GM19438 (cell line): ENCODE measurements around the gene TDRKH.
"Not testable (repeated sequence)": the region's sequence is repeated elsewhere in the genome, so short reads cannot be mapped to it uniquely, and the experiment has no call there.

Experiments used
- ATAC-seq: cut with Tn5 transposase; IDR thresholded peaks from one replicate; pipeline ENCODE4 v1.9.1; 2021; ENCODE audit warnings: low read depth; ENCODE audit not compliant: unreplicated experiment

The TDRKH gene

DNA sequence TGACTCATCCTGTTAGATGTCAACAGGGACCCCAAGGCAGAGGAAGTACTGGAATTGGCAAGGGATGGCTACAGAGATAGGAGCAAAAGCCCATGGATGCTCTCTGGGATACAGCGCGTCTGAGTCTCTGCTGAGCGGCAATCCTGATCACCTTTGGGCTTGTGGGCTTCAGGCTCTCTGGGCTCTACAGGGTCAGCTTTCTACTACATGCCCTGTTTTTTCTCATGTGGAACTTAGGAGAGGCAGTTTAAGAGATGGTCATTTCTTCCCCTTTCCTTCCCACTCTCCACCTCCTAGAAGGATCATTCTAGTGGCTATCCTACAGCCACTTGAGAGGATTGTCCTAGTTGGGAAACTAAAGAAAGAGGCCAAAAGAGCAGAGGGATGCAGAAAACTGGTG is 13.6 kb upstream of the TDRKH start:
- ATAC-seq: no peak

GRCh38 chr1:151803164-151803563 is 12.9 kb upstream of the TDRKH start:
- no peak for ATAC-seq

- ATAC-seq: no peak
These were observed 12.1 kb upstream of the TDRKH start for GRCh38 chr1:151802372-151802771.

GRCh38 chr1:151801846-151802245 is 11.5 kb upstream of the TDRKH start:
- no peak for ATAC-seq

DNA sequence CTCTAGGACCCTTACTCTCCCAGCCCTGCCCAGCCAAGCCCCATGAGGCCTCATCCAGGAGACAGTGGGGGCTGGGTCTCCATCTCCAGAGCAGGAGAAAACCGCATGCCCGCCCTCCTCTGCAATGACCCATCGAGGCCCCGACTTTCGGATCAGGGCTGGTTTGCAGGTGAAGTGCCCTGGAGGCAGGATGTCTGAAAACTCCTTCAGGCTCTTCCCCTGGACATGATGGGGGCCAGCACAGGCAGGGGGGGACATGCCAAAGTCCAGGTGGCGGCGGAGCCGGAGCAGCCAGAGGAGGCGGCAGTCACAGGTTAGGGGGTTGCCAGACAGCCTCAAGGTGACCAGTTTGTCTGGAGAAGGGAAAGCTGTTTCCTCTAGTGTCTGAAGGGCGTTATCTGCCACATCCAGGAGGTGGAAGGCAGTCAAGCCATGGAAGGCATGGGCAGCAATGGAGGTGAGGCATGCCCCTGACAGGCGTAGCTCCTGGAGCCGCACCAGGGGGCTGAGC is 11.1 kb upstream of the TDRKH start:
- ATAC-seq: no peak

- ATAC-seq: no peak
These were observed 10.5 kb upstream of the TDRKH start for GRCh38 chr1:151800830-151801229.

DNA sequence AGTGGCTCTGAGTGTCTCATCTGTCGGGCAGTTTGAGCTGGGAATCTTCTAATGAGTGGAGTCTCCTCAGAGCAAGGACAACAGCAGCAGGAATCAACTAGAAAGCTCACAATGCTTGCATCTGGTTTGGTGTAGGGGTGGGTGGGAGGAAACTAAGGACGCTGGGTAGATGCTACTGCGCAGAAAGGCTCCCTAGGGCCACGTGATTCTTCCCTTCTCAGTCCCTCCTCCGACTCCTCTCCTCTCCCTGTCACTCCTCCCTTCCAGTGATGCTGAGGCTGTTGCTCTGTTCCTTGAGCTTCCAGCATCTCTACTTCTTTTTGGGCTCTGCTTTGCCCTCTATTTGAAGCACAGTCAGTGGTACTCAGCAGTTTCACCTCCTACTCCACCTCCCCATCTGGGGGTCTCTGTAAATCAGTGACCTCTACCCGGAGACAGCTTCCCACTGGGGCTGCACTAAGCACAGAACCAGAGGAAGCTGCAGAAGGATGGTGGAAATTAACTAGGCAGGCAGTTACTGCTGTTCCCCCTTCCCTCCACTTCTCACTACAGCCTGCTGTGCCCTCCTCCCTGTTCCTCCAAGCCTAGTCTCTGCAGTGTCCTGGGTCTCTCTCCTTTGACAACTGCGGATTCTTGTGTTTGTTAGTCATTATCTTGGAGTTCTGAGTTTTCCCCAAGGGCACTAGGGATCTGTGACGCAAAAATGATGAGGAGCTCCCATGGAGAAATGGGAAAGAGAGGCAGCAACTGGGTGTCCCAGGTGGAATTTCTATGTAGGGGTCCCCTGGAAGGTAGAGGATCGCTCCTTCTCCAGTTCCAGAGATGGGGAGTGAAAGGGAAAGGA is 9.1 kb upstream of the TDRKH start:
- no peak for ATAC-seq

DNA sequence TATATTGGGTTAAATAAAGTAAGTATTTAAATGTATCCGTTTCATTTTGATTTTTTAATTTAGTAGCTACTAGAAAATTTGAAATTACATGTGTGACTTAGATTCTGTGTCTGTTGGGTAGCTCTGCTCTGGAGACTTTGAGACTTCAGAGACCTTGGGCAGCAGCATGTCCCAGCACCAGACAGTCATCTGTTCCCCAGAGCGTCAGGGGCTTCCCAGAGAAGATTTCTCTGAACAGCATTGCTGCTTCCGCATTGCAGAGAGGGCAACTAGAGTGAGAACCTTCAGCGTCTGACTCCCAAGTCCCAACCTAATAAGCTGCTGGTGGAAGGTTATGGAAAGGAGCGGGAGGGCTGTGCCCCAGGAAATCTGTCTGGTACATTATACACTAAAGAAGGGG is 8.3 kb upstream of the TDRKH start:
- no peak for ATAC-seq

- peak; percentile 1 for ATAC-seq
These were observed 796 bp upstream of the TDRKH start for GRCh38 chr1:151790940-151791651.

GRCh38 chr1:151787689-151788088 is 2.6 kb downstream of the TDRKH start:
- ATAC-seq: no peak

DNA sequence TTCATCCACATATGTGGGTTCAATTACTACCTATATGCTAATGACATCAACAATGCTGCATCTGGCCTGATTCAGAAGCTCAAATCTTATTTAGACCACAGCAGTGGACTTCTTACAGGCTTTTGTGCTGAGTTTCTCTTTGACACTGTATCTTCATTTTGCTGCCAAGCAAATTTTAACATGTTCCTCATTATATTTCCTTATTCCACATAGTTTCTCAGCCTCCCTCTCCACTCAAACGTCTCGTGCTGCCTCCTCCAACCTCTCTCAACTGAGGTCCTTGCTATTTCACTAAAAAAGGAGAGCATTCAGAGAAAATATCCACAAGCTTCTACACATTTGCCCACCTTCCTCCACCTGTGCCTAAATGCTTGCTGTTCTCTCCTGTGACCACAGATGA is 6.5 kb downstream of the TDRKH start:
- no peak for ATAC-seq

- ATAC-seq: no peak
These were observed 7.6 kb downstream of the TDRKH start for GRCh38 chr1:151782741-151783140.

DNA sequence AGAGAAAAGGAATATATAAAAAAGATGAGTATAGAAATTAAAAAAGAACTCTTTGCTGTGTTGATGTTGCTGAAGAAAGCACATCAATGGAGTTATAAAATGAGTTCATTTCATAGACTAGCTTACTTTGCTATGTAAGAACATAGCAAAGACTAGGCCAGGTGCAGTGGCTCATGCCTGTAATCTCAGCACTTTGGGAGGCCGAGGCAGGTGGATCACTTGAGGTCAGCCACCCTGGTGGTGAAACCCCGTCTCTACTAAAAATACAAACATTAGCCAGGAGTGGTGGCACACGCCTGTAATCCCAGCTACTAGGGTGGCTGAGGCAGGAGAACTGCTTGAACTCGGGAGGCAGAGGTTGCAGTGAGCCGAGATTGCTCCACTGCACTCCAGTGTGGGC is 8.3 kb downstream of the TDRKH start:
- ATAC-seq: not testable (repeated sequence)

DNA sequence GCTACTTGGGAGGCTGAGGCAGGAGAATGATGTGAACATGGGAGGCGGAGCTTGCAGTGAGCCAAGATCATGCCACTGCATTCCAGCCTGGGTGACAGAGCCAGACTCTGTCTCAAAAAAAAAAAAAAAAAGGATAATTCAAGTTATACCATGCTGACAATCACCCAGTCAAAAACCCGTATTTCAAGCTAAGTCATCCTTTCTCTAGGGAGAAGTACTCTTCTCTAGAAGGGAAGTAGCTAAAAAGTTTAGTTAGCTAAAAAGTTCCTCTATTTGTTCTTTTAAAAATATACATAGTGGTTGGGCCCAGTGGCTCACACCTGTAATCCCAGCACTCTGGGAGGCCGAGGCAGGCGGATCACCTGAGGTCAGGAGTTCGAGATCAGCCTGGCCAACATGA is 9.6 kb downstream of the TDRKH start:
- ATAC-seq: not testable (repeated sequence)

- no peak for ATAC-seq
These were observed 10.4 kb downstream of the TDRKH start for GRCh38 chr1:151779852-151780251.

DNA sequence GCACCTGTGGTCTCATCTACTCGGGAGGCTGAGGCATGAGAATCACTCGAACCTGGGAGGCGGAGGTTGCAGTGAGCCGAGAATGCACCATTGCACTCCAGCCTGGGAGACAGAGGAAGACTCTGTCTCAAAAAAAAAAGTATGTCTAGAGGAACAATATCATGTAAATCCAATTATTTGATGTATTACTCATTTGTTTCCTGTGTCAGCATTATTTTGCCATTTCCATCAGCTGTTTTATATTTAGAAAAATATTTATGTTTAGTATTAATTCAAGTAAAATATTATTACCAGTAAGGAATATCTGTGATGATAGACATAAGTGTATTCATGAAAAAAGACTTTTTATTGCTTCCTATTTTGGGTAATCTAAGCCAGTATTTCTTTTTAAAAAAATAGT is 13.0 kb downstream of the TDRKH start:
- no peak for ATAC-seq

DNA sequence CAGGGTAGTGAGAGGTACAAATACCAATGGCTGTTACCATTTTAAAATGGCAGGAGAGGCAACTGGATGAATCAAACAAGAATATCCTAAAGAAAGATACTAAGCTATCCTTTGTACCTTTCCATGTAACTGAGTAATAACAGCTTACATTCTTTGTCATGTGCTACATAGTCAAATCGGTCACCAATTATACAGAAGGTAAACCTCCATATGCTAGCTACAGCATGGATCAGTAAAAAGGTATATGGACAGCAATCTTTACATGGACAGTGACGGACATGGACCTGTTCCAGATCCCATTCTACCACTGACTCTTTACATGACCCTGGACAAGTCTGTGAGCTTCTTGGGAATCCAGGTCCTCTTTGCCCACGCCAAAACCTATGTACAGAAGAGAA is 13.6 kb downstream of the TDRKH start:
- ATAC-seq: no peak

DNA sequence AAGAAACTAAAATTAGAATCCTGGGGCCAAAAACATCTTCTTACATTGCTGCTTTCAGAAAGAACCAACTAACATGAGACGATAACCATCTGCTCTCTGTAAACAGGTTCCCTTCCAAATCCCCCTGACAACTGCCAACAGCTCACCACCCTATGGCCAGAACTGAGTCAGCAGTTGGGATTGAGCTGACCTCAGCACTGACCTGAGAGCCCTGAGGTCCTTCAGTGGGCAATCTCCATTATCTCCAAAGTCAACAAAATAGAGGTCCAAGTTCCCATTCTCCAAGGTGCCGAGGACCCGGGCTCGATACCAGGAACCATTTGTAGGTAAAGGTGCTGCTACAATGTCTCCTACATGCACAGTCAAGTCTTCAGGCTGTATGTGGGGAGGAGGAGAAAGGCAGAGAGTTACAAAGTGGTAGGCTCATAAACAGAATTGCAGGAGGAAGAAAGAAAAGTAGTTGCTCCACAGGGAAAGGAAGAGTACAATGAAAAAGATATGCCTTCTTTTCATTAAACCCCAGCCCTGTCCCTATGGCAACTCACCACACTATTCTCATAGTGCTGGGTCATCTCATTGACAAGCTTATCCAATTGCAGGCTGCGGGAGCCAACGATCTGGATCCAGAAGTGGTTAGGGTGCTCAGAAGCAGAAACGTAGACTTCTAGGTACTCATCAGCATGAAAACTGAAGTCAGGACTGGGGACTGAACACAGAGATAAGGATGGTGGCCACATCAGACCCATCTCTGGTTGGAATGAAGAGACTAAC is 14.2 kb downstream of the TDRKH start:
- no peak for ATAC-seq

DNA sequence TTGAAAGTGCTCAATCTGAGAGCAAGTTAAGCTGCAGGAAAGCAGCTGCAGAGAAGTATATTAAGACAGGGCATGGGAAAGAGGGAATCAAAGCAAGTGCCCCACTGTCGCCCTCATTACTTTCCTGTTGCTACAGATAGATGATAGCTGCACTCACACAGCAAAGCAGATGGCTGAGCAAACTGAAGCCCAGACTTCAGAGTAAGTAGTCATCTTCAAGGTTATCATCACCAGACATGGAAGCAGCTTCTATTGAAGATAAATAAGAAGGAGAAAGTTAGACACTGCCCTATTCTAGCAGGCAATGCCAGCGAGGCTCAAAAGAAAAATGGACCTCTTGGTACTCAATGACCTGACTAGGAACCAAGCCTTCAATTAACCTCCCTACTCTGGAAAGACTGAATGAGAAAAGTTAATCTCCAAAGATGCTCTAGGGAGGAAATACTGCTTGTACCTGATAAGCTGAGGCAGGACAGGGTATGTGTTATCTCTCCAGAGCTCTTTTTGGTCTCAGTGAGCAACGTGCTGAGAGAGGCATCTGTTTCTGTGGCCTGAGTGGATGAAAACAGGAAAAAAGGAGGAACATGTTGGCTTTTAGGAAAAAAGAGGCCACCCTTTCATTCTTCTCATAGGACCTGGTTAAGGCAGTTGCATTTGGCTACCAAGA is 15.9 kb downstream of the TDRKH start:
- ATAC-seq: no peak

- no peak for ATAC-seq
These were observed 16.6 kb downstream of the TDRKH start for GRCh38 chr1:151773702-151774101.

DNA sequence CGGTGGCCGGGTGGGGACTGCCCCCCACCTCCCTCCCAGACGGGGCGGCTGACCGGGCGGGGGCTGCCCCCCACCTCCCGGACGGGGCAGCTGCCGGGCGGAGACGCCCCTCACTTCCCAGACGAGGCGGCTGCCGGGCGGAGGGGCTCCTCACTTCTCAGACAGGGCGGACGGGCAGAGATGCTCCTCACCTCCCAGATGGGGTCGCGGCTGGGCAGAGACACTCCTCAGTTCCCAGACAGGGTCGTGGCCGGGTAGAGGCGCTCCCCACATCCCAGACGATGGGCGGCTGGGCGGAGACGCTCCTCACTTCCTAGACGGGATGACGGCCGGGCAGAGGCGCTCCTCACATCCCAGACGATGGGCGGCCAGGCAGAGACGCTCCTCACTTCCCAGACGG is 21.0 kb downstream of the TDRKH start:
- not testable (repeated sequence) for ATAC-seq
